Loucy (cell line): ENCODE measurements around the gene NSD2.
"Not testable (repeated sequence)": the region's sequence is repeated elsewhere in the genome, so short reads cannot be mapped to it uniquely, and the experiment has no call there.

Experiments
- H2AFZ ChIP-seq: fragments of 200-600 bp; sonication (generic); 2 replicates; pipeline ENCODE4 v1.6.0; 2016; ENCODE audit warnings: antibody characterized with exemption, mild to moderate bottlenecking, low read length, moderate library complexity
- H3F3A ChIP-seq: fragments of 200-600 bp; 2 replicates; pipeline ENCODE4 v1.6.0; 2016; ENCODE audit warnings: antibody characterized with exemption, low read depth, mild to moderate bottlenecking
- H3K27me3 ChIP-seq: fragments of 200-600 bp; sonication (generic); 2 replicates; pipeline ENCODE4 v1.6.1; 2014; ENCODE audit warnings: low read length, mild to moderate bottlenecking; ENCODE audit not compliant: insufficient read depth, poor library complexity, severe bottlenecking
- H3K36me3 ChIP-seq: fragments of 200-600 bp; sonication (generic); 2 replicates; pipeline ENCODE4 v1.6.1; 2016; ENCODE audit warnings: low read length; ENCODE audit not compliant: insufficient read depth
- H3K4me1 ChIP-seq: fragments of 200-600 bp; sonication (generic); 2 replicates; pipeline ENCODE4 v1.5.1; 2014; ENCODE audit warnings: low read length, mild to moderate bottlenecking; ENCODE audit not compliant: insufficient read depth, poor library complexity, severe bottlenecking
- H3K4me2 ChIP-seq: fragments of 200-600 bp; sonication (generic); 2 replicates; pipeline ENCODE4 v1.6.0; 2014; ENCODE audit warnings: antibody characterized with exemption, low read length, low read depth, mild to moderate bottlenecking; ENCODE audit not compliant: poor library complexity, severe bottlenecking
- H3K4me3 ChIP-seq: fragments of 200-600 bp; sonication (generic); 2 replicates; pipeline ENCODE4 v1.5.1; 2014; ENCODE audit warnings: low read length, mild to moderate bottlenecking, mixed read lengths; ENCODE audit not compliant: poor library complexity, severe bottlenecking
- H3K79me2 ChIP-seq: fragments of 200-600 bp; sonication (generic); 2 replicates; pipeline ENCODE4 v1.6.1; 2014; ENCODE audit warnings: low read length; ENCODE audit not compliant: insufficient read depth
- H3K9ac ChIP-seq: fragments of 200-600 bp; sonication (generic); 2 replicates; pipeline ENCODE4 v1.6.0; 2014; ENCODE audit warnings: mild to moderate bottlenecking, low read depth, low read length, moderate library complexity; ENCODE audit not compliant: poor library complexity, severe bottlenecking
- H3K9me2 ChIP-seq: fragments of 200-600 bp; sonication (generic); replicated peaks from 2 replicates; pipeline ENCODE4 v1.6.1; 2016; ENCODE audit warnings: low read depth, low read length, mixed read lengths
- H3K9me3 ChIP-seq: fragments of 200-600 bp; sonication (generic); 2 replicates; pipeline ENCODE4 v1.6.1; 2014; ENCODE audit warnings: mild to moderate bottlenecking, antibody characterized with exemption, low read length, low read depth; ENCODE audit not compliant: insufficient read depth
- H4K20me1 ChIP-seq: fragments of 200-600 bp; sonication (generic); 2 replicates; pipeline ENCODE4 v1.6.0; 2014; ENCODE audit warnings: antibody characterized with exemption, low read length, mild to moderate bottlenecking; ENCODE audit not compliant: insufficient read depth, poor library complexity, severe bottlenecking
- CTCF ChIP-seq: fragments of 200-600 bp; sonication (generic); conservative IDR thresholded peaks from 2 replicates; pipeline ENCODE4 v1.5.1; 2014; ENCODE audit warnings: mild to moderate bottlenecking, antibody characterized with exemption, low read length
- EZH2phosphoT487 ChIP-seq: fragments of 200-600 bp; IDR thresholded peaks from 2 replicates; pipeline ENCODE4 v1.6.1; 2018; ENCODE audit warnings: antibody characterized with exemption, mild to moderate bottlenecking, moderate library complexity, borderline replicate concordance

Gene NSD2

DNA sequence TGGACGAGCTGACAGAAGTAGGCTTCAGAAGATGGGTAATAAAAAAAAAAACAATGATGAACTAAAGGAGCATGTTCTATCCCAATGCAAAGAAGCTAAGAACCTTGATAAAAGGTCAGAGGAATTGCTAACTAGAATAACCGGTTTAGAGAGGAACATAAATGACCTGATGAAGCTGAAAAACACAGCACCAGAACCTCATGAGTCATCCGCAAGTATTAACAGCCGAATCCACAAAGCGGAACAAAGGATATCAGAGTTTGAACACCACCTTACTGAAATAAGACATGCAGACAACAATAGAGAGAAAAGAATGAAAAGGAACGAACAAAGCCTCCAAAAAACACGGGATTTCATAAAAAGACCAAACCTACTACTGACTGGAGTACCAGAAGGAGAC, 127.1 kb downstream of the NSD2 start:
- Histone ChIP-seq H2AFZ (no peak overlapping the region), H3K4me3 (no peak overlapping the region), H3K9me3 (no peaks in the 10 kb centered on the region; the same call in 1 of the 2 replicates), H3K27me3 (no peaks in the 10 kb centered on the region), H4K20me1 (peaks cover 43% of the 10 kb centered on the region), H3K4me1 (no peaks in the 10 kb centered on the region), H3K9me2 (no peaks in the 10 kb centered on the region), H3K4me2 (no peak overlapping the region), H3K36me3 (no peaks in the 10 kb centered on the region), H3K79me2 (peaks cover 95% of the 10 kb centered on the region), H3F3A (no peaks in the 10 kb centered on the region), H3K9ac (no peak overlapping the region)
- no peak for TF ChIP-seq CTCF
- no peak for TF ChIP-seq EZH2phosphoT487

DNA sequence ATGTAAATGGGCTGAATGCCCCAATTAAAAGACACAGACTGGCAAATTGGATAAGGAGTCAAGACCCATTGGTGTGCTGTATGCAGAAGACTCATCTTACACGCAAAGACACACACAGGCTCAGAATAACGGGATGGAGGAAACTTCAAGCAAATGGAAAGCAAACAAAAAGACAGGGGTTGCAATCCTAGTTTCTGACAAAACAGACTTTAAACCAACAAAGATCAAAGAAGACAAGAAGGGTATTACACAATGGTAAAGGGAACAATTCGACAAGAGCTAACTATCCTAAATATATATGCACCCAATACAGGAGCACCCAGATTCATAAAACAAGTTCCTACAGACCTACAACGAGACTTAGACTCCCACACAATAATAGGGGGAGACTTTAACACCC, 128.1 kb downstream of the NSD2 start:
- H3K36me3 ChIP-seq, H3K4me2 ChIP-seq, H3K9me2 ChIP-seq, H3K9me3 ChIP-seq, H3K9ac ChIP-seq, H3K27me3 ChIP-seq, H3F3A ChIP-seq, H2AFZ ChIP-seq, H3K4me3 ChIP-seq, H3K4me1 ChIP-seq: not testable (repeated sequence)
- peaks cover 48% of the 10 kb centered on the region for H4K20me1 ChIP-seq
- H3K79me2 ChIP-seq, result peaks cover 96% of the 10 kb centered on the region

- not testable (repeated sequence) for H3K36me3 ChIP-seq
- peaks cover 97% of the 10 kb centered on the region for H3K79me2 ChIP-seq
Measured at GRCh38 chr4:2003361-2003760, 132.2 kb downstream of the NSD2 start.

GRCh38 chr4:2006367-2006766, 135.2 kb downstream of the NSD2 start:
- peak overlapping the region; percentile 79 for H3K4me2 ChIP-seq
- H2AFZ ChIP-seq, result no peak overlapping the region
- no peaks in the 10 kb centered on the region for H3K9me3 ChIP-seq
- H3K79me2 ChIP-seq, result peaks cover 72% of the 10 kb centered on the region
- H4K20me1 ChIP-seq, result peaks cover 45% of the 10 kb centered on the region
- no peaks in the 10 kb centered on the region for H3K27me3 ChIP-seq
- H3K9me2 ChIP-seq, result no peaks in the 10 kb centered on the region
- H3K36me3 ChIP-seq, result no peaks in the 10 kb centered on the region
- H3K4me3 ChIP-seq, result peak overlapping the region; percentile 75
- TF ChIP-seq EZH2phosphoT487, result no peak
- no peak for TF ChIP-seq CTCF
- peaks cover 25% of the 10 kb centered on the region for H3K4me1 ChIP-seq
- H3F3A ChIP-seq, result no peaks in the 10 kb centered on the region
- H3K9ac ChIP-seq, result peak overlapping the region; percentile 9

More at GRCh38 chr4:2003361-2003760, 132.2 kb downstream of the NSD2 start:
- peaks cover 50% of the 10 kb centered on the region for H4K20me1 ChIP-seq
- not testable (repeated sequence) for H3K27me3 ChIP-seq, H3K9me3 ChIP-seq, H2AFZ ChIP-seq, H3K9me2 ChIP-seq, H3K4me3 ChIP-seq, H3F3A ChIP-seq, H3K9ac ChIP-seq, H3K4me2 ChIP-seq
- H3K4me1 ChIP-seq, result peaks cover 21% of the 10 kb centered on the region
